Adrenal gland (tissue), 12 donors: ENCODE results near the gene RAB10. TPM values are rescaled to one million over a fixed set of nuclear protein-coding genes. Genes with fewer than 3 reads are reported as not detected.

ENCODE experiments used
- DNase-seq, 7 donors: peaks; one replicate each; pipeline ENCODE4 v3.0.0-alpha.2; 2019 to 2020
- H3K27ac ChIP-seq, 5 donors: fragments of 200-600 bp; sonication (generic) in 4 of 5; 1 replicate in 3 of 5; 2 replicates in 2 of 5; pipeline versions ENCODE4 v1.5.1 to v1.8.0; 2016 to 2020; ENCODE audit warnings: mild to moderate bottlenecking in 1 of 5
- H3K27me3 ChIP-seq: fragments of 200-600 bp; 2 replicates; pipeline ENCODE4 v1.8.0; 2021
- H3K36me3 ChIP-seq, 2 donors: fragments of 200-600 bp; replicated peaks in 1 of 2; 1 replicate in 1 of 2; 2 replicates in 1 of 2; pipeline versions ENCODE4 v1.5.1 to v1.8.0; 2018 to 2022
- H3K4me1 ChIP-seq, 2 donors: fragments of 200-600 bp; replicated peaks in 1 of 2; 1 replicate in 1 of 2; 2 replicates in 1 of 2; pipeline versions ENCODE4 v1.5.1 to v1.8.0; 2018 to 2021
- H3K4me3 ChIP-seq, 4 donors: fragments of 200-600 bp; sonication (generic) in 3 of 4; one replicate each; pipeline ENCODE4 v1.5.1; 2016 to 2018
- H3K9me3 ChIP-seq, 3 donors: fragments of 200-600 bp; sonication (generic) in 1 of 3; replicated peaks in 1 of 3; 1 replicate in 2 of 3; 2 replicates in 1 of 3; pipeline versions ENCODE4 v1.5.1 to v1.8.0; 2016 to 2021
- POLR2A ChIP-seq, 2 donors: fragments of 450-650 bp; IDR thresholded peaks; one replicate each; pipeline ENCODE4 v1.6.1; 2017; ENCODE audit warnings: antibody characterized with exemption in 2 of 2, mild to moderate bottlenecking in 2 of 2, moderate library complexity in 1 of 2
- WGBS, 4 donors: extraction: QIAGEN DNeasy Blood & Tissue Kit in 2 of 4; methylation state at CpG; one replicate each; pipeline versions ENCODE4 v1.1.5 to v1.1.7; 2013 to 2017; 5-methylcytosine and 5-hydroxymethylcytosine counted together
- intact Hi-C, 2 donors: fragments of 100-400 bp; cut with DNase I; formaldehyde crosslinking; loops; one replicate each; pipeline versions ENCODE4 v1.14.1 to v1.15.0; 2022 to 2023
- polyA plus RNA-seq, 3 donors: library from polyadenylated mRNA; stranded (reverse); fragments of 200-250 nt in 2 of 3; fragments of 350-450 nt in 1 of 3; fragmentation: Illumina TruSeq in 1 of 3; extraction: RNeasy Lipid Tissue Mini Kit (QIAGEN cat#74804) in 1 of 3; gene quantifications; one replicate each; pipeline ENCODE4 v1.2.3, GENCODE V29; 2013 to 2014
- total RNA-seq, 9 donors: library from RNA; depleted of rRNA in 4 of 9; stranded (reverse); fragments of >200 nt in 4 of 9; fragments of 120-200 nt in 1 of 9; fragmentation: NEBNext Ultra II Directional in 1 of 9; extraction: Animal tissue kit (Norgen Biotek cat#: 25700) in 1 of 9; gene quantifications; one replicate each; pipeline versions ENCODE4 v1.1.0 to v1.2.4, GENCODE V29; 2013 to 2023
- TF ChIP-seq, protein P1 (sequence below), 6 experiments: fragments of 450-650 bp in 4 of 6; fragments of 200-600 bp in 2 of 6; sonication (generic) in 1 of 6; IDR thresholded peaks; 1 replicate in 5 of 6; 2 replicates in 1 of 6; pipeline versions ENCODE4 v1.5.1 to v1.8.0; 2016 to 2021; ENCODE audit warnings: antibody characterized with exemption in 6 of 6, mild to moderate bottlenecking in 2 of 6, moderate library complexity in 1 of 6
- donor health status: healthy with polysubstance abuse.
- donor health status: Bipolar disorder and iron deficiency.
- donor health status: DM: yes; HTN: yes; CAD: no.
- donor health status: DM: no; HTN: no; CAD: no.
- donor health status: DM: no; HTN: no; CAD: no.
- donor health status: DM: yes; HTN: yes; CAD: no.

Gene RAB10
- total and polyA plus RNA-seq, 12 donors = 31.8 to 369 (median 153) TPM

DNA sequence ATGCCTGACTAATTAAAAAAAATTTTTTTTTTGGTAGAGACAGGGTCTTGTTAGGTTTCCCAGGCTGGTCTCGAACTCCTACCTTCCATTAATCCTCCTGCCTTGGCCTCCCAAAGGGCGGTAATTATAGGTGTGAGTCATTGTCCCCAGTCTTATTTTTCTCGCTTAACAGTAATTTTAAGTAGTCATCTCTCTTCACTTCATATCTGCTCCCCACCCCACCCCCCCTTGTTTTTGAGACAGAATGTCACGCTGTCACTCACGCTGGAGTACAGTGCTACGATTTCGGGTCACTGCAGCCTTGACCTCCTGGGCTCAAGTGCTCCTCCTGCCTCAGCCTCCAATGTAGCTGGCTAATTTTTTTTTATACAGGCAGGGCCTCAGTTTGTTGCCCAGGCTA is 27.7 kb downstream of the RAB10 start:
- Histone ChIP-seq H3K27ac (no peak overlapping the region), H3K4me3 (no peak overlapping the region), H3K36me3 (no peaks in the 10 kb centered on the region), H3K9me3 (no peaks in the 10 kb centered on the region), H3K27me3 (no peaks in the 10 kb centered on the region), H3K4me1 (peaks cover 9 to 38% of the 10 kb centered on the region in 2 donors)
- no peak for DNase-seq
- intact Hi-C loops = no loop called here
- no peak for TF ChIP-seq POLR2A (IDR thresholded peaks at IDR 0.05)
- TF ChIP-seq, protein P1, sequence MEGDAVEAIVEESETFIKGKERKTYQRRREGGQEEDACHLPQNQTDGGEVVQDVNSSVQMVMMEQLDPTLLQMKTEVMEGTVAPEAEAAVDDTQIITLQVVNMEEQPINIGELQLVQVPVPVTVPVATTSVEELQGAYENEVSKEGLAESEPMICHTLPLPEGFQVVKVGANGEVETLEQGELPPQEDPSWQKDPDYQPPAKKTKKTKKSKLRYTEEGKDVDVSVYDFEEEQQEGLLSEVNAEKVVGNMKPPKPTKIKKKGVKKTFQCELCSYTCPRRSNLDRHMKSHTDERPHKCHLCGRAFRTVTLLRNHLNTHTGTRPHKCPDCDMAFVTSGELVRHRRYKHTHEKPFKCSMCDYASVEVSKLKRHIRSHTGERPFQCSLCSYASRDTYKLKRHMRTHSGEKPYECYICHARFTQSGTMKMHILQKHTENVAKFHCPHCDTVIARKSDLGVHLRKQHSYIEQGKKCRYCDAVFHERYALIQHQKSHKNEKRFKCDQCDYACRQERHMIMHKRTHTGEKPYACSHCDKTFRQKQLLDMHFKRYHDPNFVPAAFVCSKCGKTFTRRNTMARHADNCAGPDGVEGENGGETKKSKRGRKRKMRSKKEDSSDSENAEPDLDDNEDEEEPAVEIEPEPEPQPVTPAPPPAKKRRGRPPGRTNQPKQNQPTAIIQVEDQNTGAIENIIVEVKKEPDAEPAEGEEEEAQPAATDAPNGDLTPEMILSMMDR (IDR thresholded peaks at IDR 0.05) = no peak
- 59 to 74% (median 64%) methylated on average over 7 of the region's 7 CpGs for WGBS, 4 donors

DNA sequence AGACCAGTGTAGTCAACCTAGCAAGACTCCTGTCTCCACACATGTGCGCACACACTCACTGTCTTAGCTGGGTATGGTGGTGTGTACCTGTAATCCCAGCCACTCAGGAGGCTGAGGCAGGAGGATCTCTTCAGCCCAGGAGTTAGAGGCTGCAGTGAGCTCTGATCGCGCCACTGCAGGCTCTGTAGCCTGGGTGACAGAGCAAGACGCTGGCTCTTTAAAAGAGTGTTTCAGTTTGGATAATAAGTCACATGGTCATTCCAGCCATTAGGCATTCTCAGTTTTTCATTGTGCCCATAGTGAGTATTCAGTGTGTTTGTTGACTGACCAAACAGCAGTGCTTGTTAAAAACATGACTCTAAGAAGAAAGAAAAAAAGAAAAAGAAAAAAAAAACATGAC is 31.0 kb downstream of the RAB10 start:
- no peak for DNase-seq
- Histone ChIP-seq H3K9me3 (no peaks in the 10 kb centered on the region), H3K4me1 (peaks cover 5 to 33% of the 10 kb centered on the region in 2 donors), H3K27me3 (no peaks in the 10 kb centered on the region), H3K36me3 (no peaks in the 10 kb centered on the region), H3K27ac (no peak overlapping the region), H3K4me3 (no peak overlapping the region)
- TF ChIP-seq POLR2A (IDR thresholded peaks at IDR 0.05) = no peak
- TF ChIP-seq, protein P1 (IDR thresholded peaks at IDR 0.05) = no peak
- intact Hi-C loops = no loop called here
- 96 to 99% (median 97%) methylated on average over 4 of the region's 4 CpGs for WGBS, 4 donors

DNA sequence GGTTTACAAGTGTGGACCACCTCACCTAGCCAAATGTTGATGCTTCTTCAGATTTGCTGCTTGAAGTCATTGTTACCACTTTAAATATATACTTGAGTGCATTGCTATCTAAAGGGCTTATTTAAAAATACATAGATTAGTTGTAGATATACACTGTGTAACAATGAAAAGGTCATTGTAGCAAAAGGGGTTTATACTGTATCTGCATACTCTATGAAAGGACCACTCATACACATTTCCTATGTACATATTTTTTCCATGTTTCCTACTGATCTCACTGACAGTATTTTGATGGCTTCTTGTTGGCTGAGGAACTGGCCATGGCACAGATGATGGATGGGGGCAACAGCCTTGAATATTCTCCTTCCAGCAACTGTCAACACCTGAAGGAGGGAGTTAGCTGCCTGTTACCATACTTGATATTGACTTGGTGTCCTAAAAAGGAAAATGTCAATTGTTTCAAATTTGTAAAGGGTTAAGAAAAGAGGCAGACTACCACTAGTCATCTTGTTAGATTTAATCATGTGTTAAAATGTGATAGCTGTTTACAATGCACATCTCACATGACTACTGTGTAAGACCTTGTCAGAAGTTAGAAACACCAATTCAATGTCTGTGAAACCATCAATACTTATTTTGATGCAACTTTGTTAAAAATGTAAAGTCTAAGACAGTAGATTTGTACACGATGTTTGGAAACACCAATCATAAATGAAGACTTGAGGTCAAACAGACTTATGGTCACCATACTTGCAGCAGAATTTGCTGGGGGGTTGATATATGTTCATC is 33.5 kb downstream of the RAB10 start:
- Histone ChIP-seq H3K27me3 (no peaks in the 10 kb centered on the region), H3K9me3 (no peaks in the 10 kb centered on the region), H3K4me1 (peaks cover 16 to 56% of the 10 kb centered on the region in 2 donors), H3K4me3 (no peak overlapping the region), H3K27ac (peak overlapping the region in 1 of 5 donors; percentile 50), H3K36me3 (no peaks in the 10 kb centered on the region)
- DNase-seq = no peak
- no peak for TF ChIP-seq POLR2A (IDR thresholded peaks at IDR 0.05)
- TF ChIP-seq, protein P1 (IDR thresholded peaks at IDR 0.05) = no peak
- intact Hi-C loops = no loop called here
- 77 to 93% (median 85%) methylated on average over 1 of the region's 1 CpG for WGBS, 4 donors

DNA sequence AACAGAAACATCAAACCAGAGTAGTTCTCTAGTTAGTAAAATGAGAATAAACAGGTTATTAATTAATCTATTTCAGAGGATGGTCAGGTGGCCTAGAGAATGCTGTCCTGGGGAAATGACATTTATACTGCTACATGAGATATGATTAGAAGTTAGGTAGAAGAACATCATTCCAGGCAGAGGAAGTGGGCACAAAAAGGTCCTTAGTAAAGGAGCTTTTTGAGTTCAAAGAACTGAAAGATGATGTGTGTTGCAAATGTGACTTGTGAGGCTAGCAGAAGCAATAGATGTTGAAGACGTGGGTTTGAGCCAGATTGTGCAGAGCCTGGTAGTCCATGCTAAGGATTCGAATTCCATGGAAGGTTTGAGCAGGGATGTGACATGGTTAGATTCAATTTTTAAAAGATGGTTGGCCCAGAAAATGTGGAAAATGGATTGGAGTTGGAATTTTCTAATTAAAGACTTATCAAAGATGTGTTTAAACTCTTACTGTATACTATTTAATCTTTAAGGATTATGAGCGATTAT is 34.2 kb downstream of the RAB10 start:
- WGBS, 4 donors = 60 to 95% (median 70%) methylated on average over 2 to 3 of the region's 3 CpGs
- intact Hi-C loops = no loop called here
- H3K27ac ChIP-seq = peak overlapping the region in 2 of 5 donors; percentile 50

More for the DNA sequence above, 34.2 kb downstream of the RAB10 start:
- Histone ChIP-seq H3K36me3 (no peaks in the 10 kb centered on the region), H3K9me3 (no peaks in the 10 kb centered on the region), H3K4me1 (peaks cover 18 to 63% of the 10 kb centered on the region in 2 donors), H3K27me3 (no peaks in the 10 kb centered on the region), H3K4me3 (no peak overlapping the region)
- DNase-seq = no peak
- no peak for TF ChIP-seq POLR2A (IDR thresholded peaks at IDR 0.05)
- TF ChIP-seq, protein P1 (IDR thresholded peaks at IDR 0.05) = no peak
